ENCODE data around the gene LMX1B.
"Not testable (repeated sequence)": the region's sequence is repeated elsewhere in the genome, so short reads cannot be mapped to it uniquely, and the experiment has no call there.

The LMX1B gene

GRCh38 chr9:126613651-126614050, at the start of gene LMX1B:
TSS of gene LMX1B (plus strand) at chr9:126613928. CDS start at chr9:126614450, 522 bp downstream.
- DNase-seq (ENCODE audit: low read depth, low spot score) = no peak

- no peak for DNase-seq (ENCODE audit: low read depth, low spot score)
Measured at GRCh38 chr9:126564128-126564527, 49.6 kb upstream of the LMX1B start.

GRCh38 chr9:126564716-126565115, 49.0 kb upstream of the LMX1B start:
- DNase-seq (ENCODE audit: low read depth, low spot score) = no peak

GRCh38 chr9:126565336-126566128, 48.2 kb upstream of the LMX1B start:
- no peak for DNase-seq (ENCODE audit: low read depth, low spot score)

GRCh38 chr9:126569036-126569435, 44.7 kb upstream of the LMX1B start:
- DNase-seq (ENCODE audit: low read depth, low spot score) = no peak

GRCh38 chr9:126578029-126578428, 35.7 kb upstream of the LMX1B start:
- no peak for DNase-seq (ENCODE audit: low read depth, low spot score)

GRCh38 chr9:126580319-126580718, 33.4 kb upstream of the LMX1B start:
- DNase-seq (ENCODE audit: low read depth, low spot score) = not testable (repeated sequence)

- no peak for DNase-seq (ENCODE audit: low read depth, low spot score)
Measured at GRCh38 chr9:126581893-126582292, 31.8 kb upstream of the LMX1B start.

- DNase-seq (ENCODE audit: low read depth, low spot score) = no peak
Measured at GRCh38 chr9:126582427-126582826, 31.3 kb upstream of the LMX1B start.

- no peak for DNase-seq (ENCODE audit: low read depth, low spot score)
Measured at GRCh38 chr9:126583144-126583760, 30.5 kb upstream of the LMX1B start.

- no peak for DNase-seq (ENCODE audit: low read depth, low spot score)
Measured at GRCh38 chr9:126584611-126585010, 29.1 kb upstream of the LMX1B start.

- DNase-seq (ENCODE audit: low read depth, low spot score) = no peak
Measured at GRCh38 chr9:126586236-126586635, 27.5 kb upstream of the LMX1B start.

GRCh38 chr9:126587187-126588185, 26.2 kb upstream of the LMX1B start:
- DNase-seq (ENCODE audit: low read depth, low spot score) = peak; percentile 67

- no peak for DNase-seq (ENCODE audit: low read depth, low spot score)
Measured at GRCh38 chr9:126588491-126589168, 25.1 kb upstream of the LMX1B start.

- no peak for DNase-seq (ENCODE audit: low read depth, low spot score)
Measured at GRCh38 chr9:126589349-126589748, 24.4 kb upstream of the LMX1B start.

- no peak for DNase-seq (ENCODE audit: low read depth, low spot score)
Measured at GRCh38 chr9:126591083-126591482, 22.6 kb upstream of the LMX1B start.

- no peak for DNase-seq (ENCODE audit: low read depth, low spot score)
Measured at GRCh38 chr9:126591922-126592321, 21.8 kb upstream of the LMX1B start.

GRCh38 chr9:126592461-126592860, 21.3 kb upstream of the LMX1B start:
- no peak for DNase-seq (ENCODE audit: low read depth, low spot score)

GRCh38 chr9:126595982-126596381, 17.7 kb upstream of the LMX1B start:
- DNase-seq (ENCODE audit: low read depth, low spot score) = no peak

- no peak for DNase-seq (ENCODE audit: low read depth, low spot score)
Measured at GRCh38 chr9:126599047-126599650, 14.6 kb upstream of the LMX1B start.
